Caco-2 (cell line): ENCODE measurements around the gene FBF1. TPM values are rescaled to one million over a fixed set of nuclear protein-coding genes. Genes with fewer than 3 reads are reported as not detected.

Experiments used
- BruUV-seq: library from RNA; stranded (reverse); fragments of 400-500 nt; replicated peaks from 2 replicates; lab custom pipeline; 2021; lab: Mats Ljungman, UMichigan
- CTCF ChIA-PET: fragments of 300-600 bp; sonication (Branson Sonifier 250); formaldehyde crosslinking; loops from one replicate; lab custom pipeline; 2022; ENCODE audit warnings: antibody characterized with exemption; lab: Charles Lee
- POLR2A ChIA-PET: fragments of 300-600 bp; sonication (Branson Sonifier 250); formaldehyde crosslinking; loops from one replicate; lab custom pipeline; 2022; ENCODE audit warnings: antibody characterized with exemption; lab: Charles Lee
- DNase-seq, 2 experiments: peaks; one replicate each; pipeline versions ENCODE4 v3.0.0 to v3.0.0-alpha.2; 2020 to 2022
- H3K27me3 ChIP-seq: replicated peaks from 2 replicates; pipeline ENCODE4 v1.6.0; 2011; ENCODE audit warnings: low read length; ENCODE audit not compliant: control insufficient read depth, insufficient read depth
- H3K36me3 ChIP-seq: 2 replicates; pipeline ENCODE4 v1.5.1; 2011; ENCODE audit warnings: low read length; ENCODE audit not compliant: control insufficient read depth, insufficient read depth
- H3K4me1 ChIP-seq: fragments of 250-450 bp; sonication (Bioruptor Pico); 2 replicates; pipeline ENCODE4 v1.5.1; 2020; ENCODE audit warnings: mild to moderate bottlenecking
- H3K4me3 ChIP-seq: 2 replicates; pipeline ENCODE4 v1.5.1; 2011; ENCODE audit warnings: low read depth, mild to moderate bottlenecking, control low read depth, low read length
- H3K9me3 ChIP-seq: fragments of 250-450 bp; sonication (Bioruptor Pico); 2 replicates; pipeline ENCODE4 v1.5.1; 2020; ENCODE audit warnings: mild to moderate bottlenecking, moderate library complexity
- H3K27ac Mint-ChIP-seq: one replicate; pipeline ENCODE4 v1.8.0; 2022; ENCODE audit warnings: mixed read lengths; ENCODE audit not compliant: unreplicated experiment
- H3K27me3 Mint-ChIP-seq: one replicate; pipeline ENCODE4 v1.8.0; 2022; ENCODE audit warnings: mixed read lengths; ENCODE audit not compliant: insufficient read depth, unreplicated experiment
- H3K36me3 Mint-ChIP-seq: one replicate; pipeline ENCODE4 v1.8.0; 2022; ENCODE audit warnings: mild to moderate bottlenecking, mixed read lengths; ENCODE audit not compliant: insufficient read depth, unreplicated experiment
- H3K4me1 Mint-ChIP-seq: one replicate; pipeline ENCODE4 v1.8.0; 2022; ENCODE audit warnings: low read depth, mixed read lengths; ENCODE audit not compliant: unreplicated experiment
- H3K4me3 Mint-ChIP-seq: one replicate; pipeline ENCODE4 v1.8.0; 2022; ENCODE audit warnings: mild to moderate bottlenecking, moderate library complexity, mixed read lengths; ENCODE audit not compliant: unreplicated experiment
- H3K9me3 Mint-ChIP-seq: one replicate; pipeline ENCODE4 v1.8.0; 2022; ENCODE audit warnings: mixed read lengths; ENCODE audit not compliant: unreplicated experiment
- CTCF ChIP-seq, 2 experiments: fragments of 200-600 bp in 1 of 2; IDR thresholded peaks; 1 replicate in 1 of 2; 2 replicates in 1 of 2; pipeline versions ENCODE4 v1.5.1 to v1.8.0; 2011 to 2022; ENCODE audit warnings: antibody characterized with exemption in 1 of 2, control low read depth in 1 of 2, inconsistent platforms in 1 of 2, low read depth in 1 of 2, low read length in 1 of 2, mild to moderate bottlenecking in 1 of 2, moderate library complexity in 1 of 2; ENCODE audit not compliant: insufficient read depth in 1 of 2, severe bottlenecking in 1 of 2, unreplicated experiment in 1 of 2
- intact Hi-C: fragments of 100-400 bp; cut with micrococcal nuclease; formaldehyde crosslinking; loops from one replicate; pipeline ENCODE4 v1.10.0; 2022; ENCODE audit not compliant: unreplicated experiment
- total RNA-seq: library from RNA; stranded (reverse); gene quantifications from 2 replicates; pipeline ENCODE4 v1.2.3, GENCODE V29; 2022

FBF1 gene
- total RNA-seq, 1 experiment from 2014 or later, result 14.1 TPM

- ChIA-PET POLR2A (interaction anchor here (1.3 kb wide), 1 partner anchor 43 kb away, joined by 5 read pairs; the partner anchor contains the start of gene WBP2), CTCF (interaction anchor here (1.0 kb wide), 1 partner anchor 20 kb away, joined by 3 read pairs; the partner anchor contains the start of gene TRIM47)
- H3K27ac Mint-ChIP-seq, result no peak overlapping the region
- H3K4me3 Mint-ChIP-seq, result no peak overlapping the region
- no peak overlapping the region for H3K4me3 ChIP-seq
- H3K9me3 Mint-ChIP-seq, result no peaks in the 10 kb centered on the region
- BruUV-seq, result no TSS peak
- TF ChIP-seq CTCF (IDR thresholded peaks at IDR 0.05; ENCODE audit: insufficient read depth in 1 of 2, low read depth in 1 of 2, low read length in 1 of 2, severe bottlenecking in 1 of 2, unreplicated experiment in 1 of 2), result no peak
- H3K27me3 ChIP-seq, result no peaks in the 10 kb centered on the region
- peaks cover 16% of the 10 kb centered on the region for H3K4me1 ChIP-seq
- H3K36me3 ChIP-seq, result peaks cover 4% of the 10 kb centered on the region; the same call in 1 of the 2 replicates
- H3K27me3 Mint-ChIP-seq, result no peaks in the 10 kb centered on the region
- intact Hi-C loops, result loop anchor here (5.0 kb wide), 1 partner anchor 116 kb away; the partner anchor contains the start of gene UNK
- peaks cover 19% of the 10 kb centered on the region for H3K4me1 Mint-ChIP-seq
- H3K36me3 Mint-ChIP-seq, result peaks cover 72% of the 10 kb centered on the region
- H3K9me3 ChIP-seq, result no peaks in the 10 kb centered on the region
- no peak for DNase-seq
These were observed 42.8 kb downstream of the FBF1 start for GRCh38 chr17:75898065-75898464.

- Mint-ChIP-seq H3K27ac (peak overlapping the region; percentile 48), H3K4me3 (peak overlapping the region; percentile 72), H3K9me3 (no peaks in the 10 kb centered on the region), H3K27me3 (no peaks in the 10 kb centered on the region), H3K4me1 (peaks cover 19% of the 10 kb centered on the region), H3K36me3 (peaks cover 71% of the 10 kb centered on the region)
- Histone ChIP-seq H3K36me3 (peaks cover 4% of the 10 kb centered on the region; the same call in 1 of the 2 replicates), H3K4me1 (peaks cover 16% of the 10 kb centered on the region), H3K9me3 (no peaks in the 10 kb centered on the region), H3K4me3 (peak overlapping the region; percentile 88), H3K27me3 (no peaks in the 10 kb centered on the region)
- POLR2A ChIA-PET, result interaction anchor here (1.1 to 1.4 kb wide), 4 partner anchors 42 to 118 kb away, joined by 4 to 9 read pairs (median 6); partner anchors contain the start of gene WBP2
- CTCF ChIA-PET, result interaction anchor here (0.5 to 1.9 kb wide), 7 partner anchors 20 to 1392 kb away, joined by 3 to 25 read pairs (median 4); partner anchors contain the start of genes TRIM47 and WBP2
- BruUV-seq, result TSS peak; percentile 53
- intact Hi-C loops, result loop anchor here (5.0 kb wide), 1 partner anchor 115 kb away; the partner anchor contains the start of gene UNK
- TF ChIP-seq CTCF (IDR thresholded peaks at IDR 0.05; ENCODE audit: insufficient read depth in 1 of 2, low read depth in 1 of 2, low read length in 1 of 2, severe bottlenecking in 1 of 2, unreplicated experiment in 1 of 2), result no peak
- no peak for DNase-seq
These were observed 43.5 kb downstream of the FBF1 start for GRCh38 chr17:75897160-75898019.
